GM12874 (cell line): ENCODE data around the gene EMC10.

Source experiments
- TF ChIP-seq, protein P1 (sequence below): IDR thresholded peaks from 2 replicates; pipeline ENCODE4 v1.5.1; 2011; ENCODE audit warnings: low read depth, mild to moderate bottlenecking, control low read depth, low read length, moderate library complexity; ENCODE audit not compliant: insufficient read depth

EMC10 gene

DNA sequence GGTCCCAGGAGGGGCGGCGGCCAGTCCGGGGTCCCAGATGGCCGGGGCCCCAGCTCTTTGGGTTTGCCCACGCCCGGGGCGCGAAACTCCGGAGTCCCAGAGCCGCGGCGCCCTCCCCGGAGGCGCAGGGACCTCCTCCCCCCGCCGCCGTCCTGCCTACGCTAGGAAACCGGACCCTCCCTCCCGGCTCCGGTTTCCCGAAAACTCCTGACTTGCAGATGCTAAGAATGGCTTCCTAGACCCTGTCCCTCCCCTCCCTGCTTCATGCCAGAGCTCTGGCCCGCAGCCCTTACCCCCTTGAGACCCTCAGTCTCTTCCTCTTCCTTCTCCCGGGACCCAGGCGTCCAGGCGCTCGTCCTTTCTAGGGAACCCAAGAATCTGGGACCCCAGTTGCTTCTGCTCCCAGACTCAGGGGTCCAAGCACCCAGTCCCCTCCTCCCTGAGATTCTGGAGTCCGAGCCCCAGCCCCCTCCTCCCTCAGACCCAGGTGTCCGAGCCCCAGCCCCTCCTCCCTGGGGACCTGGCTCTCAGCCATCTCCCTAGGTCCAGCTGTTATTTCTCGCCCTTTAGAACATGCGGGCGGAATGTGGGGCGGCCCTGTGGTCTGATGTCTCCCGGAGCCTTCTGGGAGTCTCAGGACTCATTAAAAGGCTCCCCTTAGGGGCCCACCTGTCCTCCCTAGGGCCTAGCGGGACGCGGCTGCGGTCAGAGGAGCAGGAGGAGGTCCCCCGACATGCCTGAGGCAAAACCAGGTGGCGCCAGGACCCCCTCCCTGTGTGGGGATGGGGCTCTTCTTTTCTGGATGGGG, 43.9 kb upstream of the EMC10 start, which contains the start of gene MYBPC2:
TSS of gene MYBPC2 (plus strand) at position 672 of the 808 bp plus-strand sequence. CDS start at position 734, 62 bp downstream.
- TF ChIP-seq, protein P1, sequence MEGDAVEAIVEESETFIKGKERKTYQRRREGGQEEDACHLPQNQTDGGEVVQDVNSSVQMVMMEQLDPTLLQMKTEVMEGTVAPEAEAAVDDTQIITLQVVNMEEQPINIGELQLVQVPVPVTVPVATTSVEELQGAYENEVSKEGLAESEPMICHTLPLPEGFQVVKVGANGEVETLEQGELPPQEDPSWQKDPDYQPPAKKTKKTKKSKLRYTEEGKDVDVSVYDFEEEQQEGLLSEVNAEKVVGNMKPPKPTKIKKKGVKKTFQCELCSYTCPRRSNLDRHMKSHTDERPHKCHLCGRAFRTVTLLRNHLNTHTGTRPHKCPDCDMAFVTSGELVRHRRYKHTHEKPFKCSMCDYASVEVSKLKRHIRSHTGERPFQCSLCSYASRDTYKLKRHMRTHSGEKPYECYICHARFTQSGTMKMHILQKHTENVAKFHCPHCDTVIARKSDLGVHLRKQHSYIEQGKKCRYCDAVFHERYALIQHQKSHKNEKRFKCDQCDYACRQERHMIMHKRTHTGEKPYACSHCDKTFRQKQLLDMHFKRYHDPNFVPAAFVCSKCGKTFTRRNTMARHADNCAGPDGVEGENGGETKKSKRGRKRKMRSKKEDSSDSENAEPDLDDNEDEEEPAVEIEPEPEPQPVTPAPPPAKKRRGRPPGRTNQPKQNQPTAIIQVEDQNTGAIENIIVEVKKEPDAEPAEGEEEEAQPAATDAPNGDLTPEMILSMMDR, result no peak

DNA sequence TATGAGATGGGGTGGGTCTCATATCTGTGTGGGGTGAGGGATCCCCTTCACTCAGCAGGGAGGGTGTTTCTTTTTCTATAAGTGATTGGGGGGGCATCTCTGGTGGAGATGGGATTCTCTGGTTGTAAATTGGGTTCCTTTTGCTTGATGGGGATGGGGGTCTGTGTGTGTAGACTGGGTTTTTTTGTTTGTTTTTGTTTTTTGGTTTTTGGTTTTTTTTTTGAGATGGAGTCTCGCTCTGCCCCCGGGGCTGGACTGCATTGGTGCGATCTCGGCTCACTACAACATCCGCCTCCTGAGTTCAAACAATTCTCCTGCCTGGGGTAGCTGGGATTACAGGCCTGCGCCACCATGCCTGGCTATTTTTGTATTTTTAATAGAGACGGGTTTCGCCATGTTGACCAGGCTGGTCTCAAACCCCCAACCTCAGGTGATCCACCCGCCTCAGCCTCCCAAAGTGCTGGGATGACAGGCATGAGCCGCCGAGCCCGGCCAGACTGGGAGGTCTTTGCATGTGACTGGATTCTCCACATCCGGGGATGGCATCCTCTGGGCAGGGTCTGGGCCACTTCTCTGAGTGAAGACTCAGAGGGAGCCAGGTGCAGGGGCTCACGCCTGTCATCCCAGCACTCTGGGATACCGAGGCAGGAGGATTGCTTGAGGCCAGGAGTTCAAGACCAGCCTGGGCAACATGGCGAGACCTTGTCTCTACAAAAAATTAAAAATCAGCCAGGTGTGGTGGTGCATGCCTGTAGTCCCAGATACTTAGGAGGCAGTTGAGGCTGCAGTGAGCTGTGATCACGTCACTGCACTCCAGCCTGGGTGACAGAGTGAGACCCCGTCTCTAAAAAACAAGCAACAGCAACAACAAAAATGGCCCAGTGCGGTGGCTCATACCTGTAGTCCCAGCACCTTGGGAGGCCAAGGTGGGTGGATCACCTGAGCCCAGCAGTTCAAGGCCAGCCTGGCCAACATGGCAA, 42.8 kb upstream of the EMC10 start:
- TF ChIP-seq, protein P1, result no peak

DNA sequence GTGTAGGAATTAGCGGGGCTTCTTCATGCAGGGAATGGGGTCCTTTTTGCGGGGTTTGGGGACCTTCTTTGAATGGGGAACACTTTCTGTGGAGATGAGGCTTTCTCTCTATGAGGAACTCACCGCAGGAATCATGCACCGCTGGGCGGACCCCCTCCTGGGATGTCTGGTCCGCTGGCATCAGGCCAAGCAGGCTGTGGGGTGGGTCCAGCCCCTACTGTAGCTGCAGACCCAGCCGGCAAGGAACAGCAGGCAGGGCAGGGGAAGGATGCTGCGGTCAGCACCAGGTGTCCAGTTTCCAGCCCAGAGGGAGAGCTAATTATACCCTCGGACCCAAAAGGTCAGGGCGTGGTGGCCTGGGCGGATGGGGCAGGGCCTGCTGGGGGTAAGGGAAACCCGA, 41.8 kb upstream of the EMC10 start:
- TF ChIP-seq, protein P1, result no peak

DNA sequence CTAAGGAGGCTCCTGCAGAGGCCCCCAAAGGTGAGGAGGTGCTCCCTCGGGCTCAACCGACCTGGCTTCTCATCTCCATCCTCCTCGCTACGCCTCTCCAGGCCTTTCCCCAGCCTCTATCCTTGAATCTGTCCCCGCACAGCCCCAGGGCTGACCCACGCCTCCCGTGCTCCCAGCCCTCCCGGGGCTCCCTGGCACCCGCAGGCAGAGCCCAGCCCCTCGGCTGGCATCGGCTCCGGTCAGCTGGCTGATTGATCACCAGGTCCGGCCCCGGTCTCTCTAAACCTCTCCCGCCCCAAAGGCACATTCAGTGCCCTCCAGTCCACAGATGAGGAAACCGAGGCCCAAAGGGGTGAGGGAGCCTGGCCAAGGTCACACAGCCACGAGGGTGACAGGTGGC, 41.1 kb upstream of the EMC10 start:
- TF ChIP-seq, protein P1, result no peak

DNA sequence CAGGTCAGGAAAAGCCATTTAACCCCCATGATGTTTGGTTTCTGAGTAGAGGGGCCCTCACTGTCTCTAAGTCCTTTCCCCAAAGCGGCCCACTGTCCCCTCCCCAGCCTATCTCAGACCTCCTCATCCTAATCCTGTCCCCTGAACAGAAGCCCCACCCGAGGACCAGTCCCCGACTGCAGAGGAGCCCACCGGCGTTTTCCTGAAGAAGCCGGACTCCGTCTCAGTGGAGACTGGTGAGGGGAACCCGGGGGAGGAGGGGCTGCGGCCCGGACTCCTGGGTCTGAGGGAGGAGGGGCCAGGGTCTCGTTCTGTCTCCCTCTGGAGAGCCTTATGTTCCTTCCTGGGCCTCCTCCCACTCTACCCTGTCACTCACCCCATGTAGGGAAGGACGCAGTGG, 40.7 kb upstream of the EMC10 start:
- TF ChIP-seq, protein P1, result no peak

DNA sequence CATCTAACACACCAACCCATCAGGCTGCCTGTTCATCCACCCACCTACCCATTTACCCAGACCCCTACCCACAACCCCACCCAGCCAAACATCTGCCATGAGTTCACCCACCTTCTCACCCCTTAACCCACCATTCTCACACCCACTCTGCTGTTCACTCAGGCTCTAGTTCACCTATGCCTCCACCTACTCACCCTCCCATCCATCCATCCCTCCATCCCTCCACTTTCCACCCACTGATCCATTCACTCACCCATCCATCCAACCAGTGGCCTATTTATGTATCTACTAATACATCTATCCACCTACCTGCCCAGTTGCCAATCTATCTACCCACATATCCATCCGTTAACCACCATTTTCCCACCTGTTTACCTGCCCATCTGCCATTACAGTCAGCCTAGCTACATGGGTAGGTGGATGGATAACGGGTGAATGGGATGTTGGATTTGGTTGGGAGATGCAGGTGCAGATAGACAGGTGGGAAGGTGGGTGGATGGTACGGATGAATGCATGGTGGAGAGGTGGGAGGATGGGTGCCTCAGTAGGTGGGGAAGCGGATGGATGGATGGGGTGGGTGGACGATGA, 38.4 kb upstream of the EMC10 start:
- TF ChIP-seq, protein P1, result no peak

DNA sequence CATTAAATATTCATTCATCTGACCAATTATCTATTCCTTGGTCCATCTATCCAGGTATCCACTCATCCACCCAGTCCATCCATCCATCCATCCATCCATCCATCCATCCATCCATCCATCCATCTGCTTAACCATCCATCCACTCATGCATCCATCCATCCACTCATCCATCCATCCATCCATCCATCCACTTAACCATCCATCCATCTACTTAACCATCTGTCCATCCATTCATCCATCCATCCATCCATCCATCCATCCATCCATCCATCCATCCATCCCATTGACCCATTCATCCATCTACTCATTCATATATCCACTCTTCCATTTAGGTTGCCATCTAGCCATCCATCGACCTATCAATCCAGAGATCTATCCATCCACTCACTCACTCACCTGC, 32.2 kb upstream of the EMC10 start:
- TF ChIP-seq, protein P1, result no peak
